GM19193 (cell line): ENCODE results near the gene FAM47E.

Experiments
- POLR2A ChIP-seq: IDR thresholded peaks from 4 replicates; pipeline ENCODE4 v1.6.1; 2011; ENCODE audit not compliant: insufficient read depth, insufficient read length; ENCODE audit errors: extremely low read depth

The FAM47E gene

DNA sequence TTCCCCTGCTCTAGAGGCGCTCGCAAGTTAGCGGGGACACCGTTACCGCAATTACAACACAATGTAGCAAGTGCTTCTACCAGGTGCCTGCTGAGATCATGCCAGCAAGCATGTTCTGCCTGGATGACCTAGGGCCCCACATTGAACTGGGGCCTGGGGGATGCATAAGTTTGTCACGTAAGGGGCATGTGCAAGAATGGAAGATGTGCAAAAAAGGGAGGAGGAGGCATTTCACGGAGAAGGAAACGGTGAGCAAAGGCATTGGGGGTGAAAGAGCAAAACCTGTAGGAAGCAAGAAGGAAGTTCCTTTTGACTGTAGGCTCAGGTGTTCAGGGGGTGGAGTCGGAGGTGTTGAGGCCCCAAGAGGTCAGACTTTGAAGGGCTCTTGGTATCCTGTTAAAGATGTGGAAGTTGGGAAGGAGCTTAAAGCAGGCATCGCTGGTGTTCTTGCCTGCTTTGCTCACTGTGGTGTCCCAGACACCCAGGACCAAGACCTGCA, 37.3 kb upstream of the FAM47E start:
- no peak for TF ChIP-seq POLR2A

DNA sequence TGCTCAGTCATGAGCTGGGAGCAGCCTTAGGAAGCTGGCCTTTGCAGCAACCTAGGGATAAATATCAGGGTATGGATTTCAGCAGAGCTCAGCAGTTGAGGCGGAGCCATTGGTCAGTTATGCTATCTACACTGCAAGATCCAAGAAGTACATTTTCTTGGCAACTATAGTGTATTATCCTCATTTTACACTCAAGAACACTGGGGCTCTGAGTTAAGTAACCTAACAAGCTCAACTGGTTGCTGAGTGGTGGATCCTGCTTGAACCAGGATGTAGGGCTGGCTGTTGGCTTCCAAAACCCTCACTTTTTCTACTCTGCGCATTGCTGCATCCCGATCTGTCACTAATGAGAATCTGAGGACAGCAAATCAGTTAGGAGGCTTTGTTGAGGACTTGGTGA, 36.4 kb upstream of the FAM47E start:
- TF ChIP-seq POLR2A, result no peak

- TF ChIP-seq POLR2A, result no peak
Measured at GRCh38 chr4:76216524-76216923, 35.0 kb upstream of the FAM47E start.

- no peak for TF ChIP-seq POLR2A
Measured at GRCh38 chr4:76216975-76217814, 34.3 kb upstream of the FAM47E start.

DNA sequence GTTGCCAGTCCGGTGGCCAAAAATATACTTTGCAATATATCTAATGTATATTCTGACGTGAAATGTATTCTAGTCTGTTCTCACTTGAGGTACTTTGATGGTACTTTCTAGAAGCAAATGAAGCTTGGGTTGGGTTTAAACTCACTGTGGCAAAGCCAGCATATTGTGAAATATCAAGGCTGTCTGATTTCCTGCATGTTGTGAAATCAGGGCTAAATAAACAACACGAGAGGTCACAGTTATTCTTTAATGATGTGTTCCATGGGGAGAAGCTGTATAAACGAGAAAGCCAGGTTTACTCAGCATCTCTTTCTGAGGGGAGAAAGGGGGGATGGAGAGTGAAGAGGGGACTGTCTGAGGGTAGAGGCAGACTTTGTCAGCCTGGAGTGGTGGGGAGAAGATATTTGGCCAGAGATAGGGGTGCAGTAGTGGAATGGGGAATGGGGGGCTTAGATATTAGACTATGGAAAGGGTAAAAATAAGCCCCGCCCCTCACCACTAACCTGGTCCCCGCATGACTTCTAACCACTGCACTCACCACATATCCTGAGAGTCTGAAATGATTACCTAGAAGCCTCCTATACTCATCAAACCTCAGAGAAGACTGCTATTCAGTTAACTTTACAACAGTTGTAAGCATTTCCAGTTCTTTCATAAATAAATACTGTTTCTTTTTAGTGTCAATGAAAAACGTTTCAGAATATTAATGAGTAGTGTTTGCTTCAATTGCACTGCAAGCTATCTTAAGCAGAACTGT, 32.0 kb upstream of the FAM47E start:
- TF ChIP-seq POLR2A, result no peak

DNA sequence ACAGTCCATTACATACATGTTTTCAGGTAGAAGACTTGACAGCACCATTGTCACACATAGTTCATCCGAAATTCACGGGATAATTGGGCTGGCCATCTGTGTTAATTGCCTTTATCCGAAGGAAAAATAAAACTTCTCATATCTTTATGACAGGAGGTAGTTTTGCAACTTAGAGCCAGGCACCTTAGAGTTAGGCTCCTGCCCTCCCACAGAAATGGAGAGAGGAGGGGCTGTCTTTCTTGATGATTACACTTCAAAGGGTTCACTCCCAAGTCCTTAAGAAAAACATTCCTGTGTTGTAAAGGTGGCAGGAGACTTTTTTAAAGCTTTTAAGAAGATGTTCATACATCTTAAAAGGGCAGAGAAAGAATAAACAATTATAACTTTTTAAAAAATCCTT, 27.4 kb upstream of the FAM47E start:
- no peak for TF ChIP-seq POLR2A

DNA sequence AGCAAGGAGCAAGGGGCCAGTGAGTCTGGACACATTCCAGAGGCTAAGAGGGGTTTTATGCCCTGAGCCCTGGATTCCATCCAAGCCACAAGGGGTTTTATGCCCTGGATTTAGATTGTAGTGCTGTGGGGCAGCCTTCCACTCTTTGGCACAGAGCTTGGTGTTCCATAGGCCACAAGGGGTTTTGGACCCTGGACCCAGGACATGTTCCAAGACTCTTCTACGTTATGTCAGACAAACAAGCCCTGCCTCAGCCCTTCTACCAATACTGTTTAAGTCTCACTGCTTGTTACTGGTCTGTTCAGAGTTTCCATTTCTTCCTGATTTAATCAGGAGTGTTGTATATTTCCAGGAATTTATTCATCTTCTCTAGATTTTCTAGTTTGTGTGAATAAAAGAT, 25.1 kb upstream of the FAM47E start:
- no peak for TF ChIP-seq POLR2A

GRCh38 chr4:76232681-76233080, 18.8 kb upstream of the FAM47E start:
- no peak for TF ChIP-seq POLR2A

- no peak for TF ChIP-seq POLR2A
Measured at GRCh38 chr4:76233083-76233482, 18.4 kb upstream of the FAM47E start.

GRCh38 chr4:76233529-76233928, 18.0 kb upstream of the FAM47E start:
- TF ChIP-seq POLR2A, result no peak

GRCh38 chr4:76233967-76234678, 17.4 kb upstream of the FAM47E start:
- no peak for TF ChIP-seq POLR2A

DNA sequence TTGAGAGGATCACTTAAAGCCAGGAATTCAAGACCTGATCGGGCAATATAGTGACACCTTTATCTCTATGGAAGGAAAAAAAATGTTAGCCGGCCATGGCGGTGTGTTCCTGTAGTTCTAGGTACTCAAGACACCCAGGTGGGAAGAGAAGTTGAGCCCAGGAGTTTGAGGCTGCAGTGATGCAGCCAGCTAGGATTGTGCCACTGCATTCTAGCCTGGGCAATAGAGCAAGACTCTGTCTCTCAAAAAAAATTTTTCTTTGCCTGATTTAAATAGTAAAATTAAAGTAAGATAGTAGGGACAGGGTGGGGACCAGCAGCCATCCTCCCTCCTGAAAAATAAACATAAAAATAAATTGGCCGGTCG, 16.9 kb upstream of the FAM47E start:
- TF ChIP-seq POLR2A, result no peak

DNA sequence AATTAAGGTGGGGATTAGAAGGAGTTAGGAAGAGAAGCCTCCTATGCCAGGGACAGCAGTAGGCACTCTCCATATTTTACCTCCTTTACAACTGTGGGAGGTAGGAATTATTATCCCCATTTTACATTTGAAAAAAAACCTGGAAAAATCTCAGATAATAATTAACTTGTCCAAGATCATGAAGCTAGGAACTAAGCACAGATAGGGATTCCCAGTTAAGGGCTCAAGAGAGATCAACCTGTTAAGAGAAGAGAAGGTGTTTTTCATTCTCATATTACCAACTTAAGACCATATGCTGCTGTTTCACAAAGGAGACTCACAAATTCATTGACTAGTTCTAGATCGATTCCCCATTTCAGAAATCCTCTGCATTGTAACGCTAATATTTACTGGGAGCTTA, 16.1 kb upstream of the FAM47E start:
- TF ChIP-seq POLR2A, result no peak

- no peak for TF ChIP-seq POLR2A
Measured at GRCh38 chr4:76235915-76236314, 15.6 kb upstream of the FAM47E start.

DNA sequence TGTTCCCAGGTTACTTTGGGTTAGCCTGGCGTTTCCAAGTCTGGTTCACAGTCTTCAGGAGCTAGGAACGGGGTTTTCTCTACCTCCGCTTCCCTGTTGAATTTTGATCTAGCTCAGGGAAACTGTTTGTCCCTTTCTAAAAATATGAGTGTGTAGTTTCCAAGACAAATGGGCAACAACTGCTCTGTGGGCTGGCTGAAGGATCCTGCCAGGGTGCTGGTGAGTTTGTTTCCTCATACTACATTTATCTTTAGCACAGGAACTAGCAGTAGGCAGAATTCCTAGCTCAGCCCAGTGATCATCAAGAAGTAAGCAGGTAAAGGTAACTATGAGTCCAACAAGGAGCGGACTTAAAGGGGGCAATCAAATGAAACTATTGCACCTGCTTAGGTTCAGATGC, 13.3 kb upstream of the FAM47E start:
- TF ChIP-seq POLR2A, result no peak
